ENCODE results near the gene ZNF683. TPM values are rescaled to one million over a fixed set of nuclear protein-coding genes. Genes with fewer than 3 reads are reported as not detected.

ZNF683 gene
- total RNA-seq, 1 experiment from 2014 or later, result not detected

DNA sequence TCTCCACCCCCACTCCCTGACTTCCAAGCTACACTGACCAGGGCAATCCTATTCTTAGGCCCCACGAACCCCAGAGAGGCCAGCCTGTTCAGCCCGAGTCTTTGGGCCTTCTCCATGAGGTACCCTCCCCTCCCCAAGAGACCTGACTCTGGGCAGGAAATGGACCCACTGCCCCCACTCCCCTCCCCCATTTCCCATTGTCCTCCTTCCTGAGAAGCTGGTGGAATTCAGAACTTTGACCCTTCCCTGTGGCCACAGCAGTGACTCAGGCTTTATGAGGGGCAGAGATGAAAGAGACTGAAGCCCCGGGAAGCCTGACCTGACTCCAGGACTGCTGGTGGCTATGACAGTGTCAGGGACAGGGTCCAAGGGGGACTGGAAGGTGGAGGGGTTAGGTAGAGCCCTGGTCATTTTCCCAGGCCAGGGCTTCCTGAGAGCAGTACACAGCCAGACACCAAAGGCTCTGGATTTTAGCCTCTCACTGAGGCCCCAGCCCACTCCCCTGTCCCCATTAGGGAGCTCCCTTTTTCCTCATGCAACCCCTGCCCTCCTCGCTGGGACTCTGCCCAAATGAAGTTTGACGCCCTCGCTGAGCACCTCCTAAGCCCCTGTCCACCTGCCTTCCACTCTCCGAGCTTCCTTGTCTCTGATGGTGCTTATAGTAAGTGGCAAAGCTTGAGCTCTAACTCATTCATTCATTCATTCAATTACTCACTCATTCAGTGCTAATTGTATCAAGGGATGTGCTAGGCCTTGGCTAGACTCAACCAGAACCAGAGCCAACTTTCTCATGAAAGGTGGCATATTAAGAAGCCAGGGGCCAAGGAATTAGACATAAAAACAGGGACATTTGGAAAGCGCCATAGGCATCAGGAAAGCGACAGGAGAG lies 21.6 kb downstream of the ZNF683 start:
- CTCF ChIA-PET, result interaction anchor here (0.7 kb wide), 1 partner anchor 41 kb away, joined by 4 read pairs; no protein-coding TSS in a partner anchor

DNA sequence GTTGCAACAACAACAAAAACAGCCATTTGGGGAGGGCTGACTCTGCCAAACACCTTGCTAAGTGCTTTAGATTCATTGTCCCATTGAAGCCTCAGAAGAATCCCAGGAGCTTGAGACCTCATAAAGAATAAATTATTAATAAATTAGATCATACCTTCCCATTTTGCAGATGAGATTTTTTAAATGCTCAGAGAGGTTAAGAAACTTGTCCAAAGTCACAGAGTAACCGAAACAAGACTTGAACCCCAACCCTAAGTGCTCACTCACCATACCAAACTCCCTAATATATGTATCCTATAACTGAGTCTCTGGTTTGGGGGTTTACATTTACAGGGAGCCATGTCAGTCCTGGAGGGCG lies 22.2 kb downstream of the ZNF683 start:
- DNase-seq (no peak), ATAC-seq (no peak)
- Histone ChIP-seq H4K20me1 (ENCODE audit: low read length) (no peaks in the 10 kb centered on the region), H3F3A (ENCODE audit: low read length, unreplicated experiment) (no peaks in the 10 kb centered on the region), H3K4me2 (ENCODE audit: low read length) (peak overlapping the region; percentile 82), H3K79me2 (ENCODE audit: low read length) (peaks cover 12% of the 10 kb centered on the region; the same call in 1 of the 2 replicates), H3K4me1 (ENCODE audit: insufficient read depth, low read length) (peaks cover 55% of the 10 kb centered on the region), H3K36me3 (ENCODE audit: low read depth, low read length) (no peaks in the 10 kb centered on the region), H3K27ac (ENCODE audit: low read length) (peak overlapping the region; percentile 85), H2AFZ (ENCODE audit: low read length) (no peak overlapping the region), H3K27me3 (ENCODE audit: low read length) (no peaks in the 10 kb centered on the region), H3K9me2 (replicated peaks; ENCODE audit: low read length) (no peaks in the 10 kb centered on the region), H3K9ac (ENCODE audit: low read length) (peak overlapping the region; percentile 58; the same call in 1 of the 2 replicates), H3K4me3 (ENCODE audit: low read length) (no peak overlapping the region), H3K9me3 (ENCODE audit: low read length) (no peaks in the 10 kb centered on the region)
- TF ChIP-seq EZH2phosphoT487 (IDR thresholded peaks at IDR 0.05; ENCODE audit: borderline replicate concordance, low read length), result no peak
- TF ChIP-seq, protein P1, sequence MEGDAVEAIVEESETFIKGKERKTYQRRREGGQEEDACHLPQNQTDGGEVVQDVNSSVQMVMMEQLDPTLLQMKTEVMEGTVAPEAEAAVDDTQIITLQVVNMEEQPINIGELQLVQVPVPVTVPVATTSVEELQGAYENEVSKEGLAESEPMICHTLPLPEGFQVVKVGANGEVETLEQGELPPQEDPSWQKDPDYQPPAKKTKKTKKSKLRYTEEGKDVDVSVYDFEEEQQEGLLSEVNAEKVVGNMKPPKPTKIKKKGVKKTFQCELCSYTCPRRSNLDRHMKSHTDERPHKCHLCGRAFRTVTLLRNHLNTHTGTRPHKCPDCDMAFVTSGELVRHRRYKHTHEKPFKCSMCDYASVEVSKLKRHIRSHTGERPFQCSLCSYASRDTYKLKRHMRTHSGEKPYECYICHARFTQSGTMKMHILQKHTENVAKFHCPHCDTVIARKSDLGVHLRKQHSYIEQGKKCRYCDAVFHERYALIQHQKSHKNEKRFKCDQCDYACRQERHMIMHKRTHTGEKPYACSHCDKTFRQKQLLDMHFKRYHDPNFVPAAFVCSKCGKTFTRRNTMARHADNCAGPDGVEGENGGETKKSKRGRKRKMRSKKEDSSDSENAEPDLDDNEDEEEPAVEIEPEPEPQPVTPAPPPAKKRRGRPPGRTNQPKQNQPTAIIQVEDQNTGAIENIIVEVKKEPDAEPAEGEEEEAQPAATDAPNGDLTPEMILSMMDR (conservative IDR thresholded peaks at IDR 0.05; ENCODE audit: low read depth, low read length), result no peak
- TF ChIP-seq EZH2 (IDR thresholded peaks at IDR 0.05; ENCODE audit: low read length, unreplicated experiment), result no peak
- POLR2A ChIA-PET (ENCODE audit: unreplicated experiment), result no interaction called here
- no TSS peak for BruUV-seq (replicated peaks)
- CTCF ChIA-PET, result no interaction called here
- intact Hi-C loops (cut with micrococcal nuclease), result no loop called here

More for the DNA sequence above, 21.6 kb downstream of the ZNF683 start:
- TF ChIP-seq, protein P1 (conservative IDR thresholded peaks at IDR 0.05; ENCODE audit: low read depth, low read length), result no peak
- TF ChIP-seq EZH2phosphoT487 (IDR thresholded peaks at IDR 0.05; ENCODE audit: borderline replicate concordance, low read length) (no peak), EZH2 (IDR thresholded peaks at IDR 0.05; ENCODE audit: low read length, unreplicated experiment) (no peak)
- no peaks in the 10 kb centered on the region for H3F3A ChIP-seq (ENCODE audit: low read length, unreplicated experiment)
- H3K4me2 ChIP-seq (ENCODE audit: low read length), result peak overlapping the region; percentile 82
- POLR2A ChIA-PET (ENCODE audit: unreplicated experiment), result no interaction called here
- H3K9me3 ChIP-seq (ENCODE audit: low read length), result no peaks in the 10 kb centered on the region
- H3K27ac ChIP-seq (ENCODE audit: low read length), result peak overlapping the region; percentile 85
- H3K9ac ChIP-seq (ENCODE audit: low read length), result peak overlapping the region; percentile 58
- H3K79me2 ChIP-seq (ENCODE audit: low read length), result peaks cover 12% of the 10 kb centered on the region; the same call in 1 of the 2 replicates
- no peak overlapping the region for H2AFZ ChIP-seq (ENCODE audit: low read length)
- H3K9me2 ChIP-seq (replicated peaks; ENCODE audit: low read length), result no peaks in the 10 kb centered on the region
- ATAC-seq (peak; percentile 9; the same call in 1 of the 2 replicates), DNase-seq (peak; percentile 42)
- H3K27me3 ChIP-seq (ENCODE audit: low read length), result no peaks in the 10 kb centered on the region
- no peaks in the 10 kb centered on the region for H3K36me3 ChIP-seq (ENCODE audit: low read depth, low read length)
- H4K20me1 ChIP-seq (ENCODE audit: low read length), result no peaks in the 10 kb centered on the region
- no TSS peak for BruUV-seq (replicated peaks)
- no peak overlapping the region for H3K4me3 ChIP-seq (ENCODE audit: low read length)
- H3K4me1 ChIP-seq (ENCODE audit: insufficient read depth, low read length), result peaks cover 55% of the 10 kb centered on the region
- intact Hi-C loops (cut with micrococcal nuclease), result no loop called here

DNA sequence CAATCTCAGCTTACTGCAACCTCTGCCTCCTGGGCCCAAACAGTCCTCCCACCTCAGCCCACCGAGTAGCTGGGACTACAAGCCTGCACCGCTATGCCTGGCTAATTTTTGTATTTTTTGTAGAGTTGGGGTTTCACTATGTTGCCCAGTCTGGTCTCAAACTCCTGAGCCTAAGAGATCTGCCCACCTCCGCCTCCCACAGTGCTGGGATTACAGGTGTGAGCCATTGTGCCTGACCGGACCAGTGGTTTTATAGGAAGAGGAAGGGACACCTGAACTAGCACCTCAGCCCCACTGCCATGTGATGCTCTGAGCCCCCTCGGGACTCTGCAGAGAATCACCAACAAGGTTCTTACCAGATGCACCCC lies 22.7 kb downstream of the ZNF683 start:
- ATAC-seq, result no peak
- H3K79me2 ChIP-seq (ENCODE audit: low read length), result peaks cover 12% of the 10 kb centered on the region; the same call in 1 of the 2 replicates
- TF ChIP-seq, protein P1 (conservative IDR thresholded peaks at IDR 0.05; ENCODE audit: low read depth, low read length), result no peak
- no peak for TF ChIP-seq EZH2 (IDR thresholded peaks at IDR 0.05; ENCODE audit: low read length, unreplicated experiment)
- no peak for TF ChIP-seq EZH2phosphoT487 (IDR thresholded peaks at IDR 0.05; ENCODE audit: borderline replicate concordance, low read length)
- ChIA-PET CTCF (interaction anchor here (0.8 kb wide), 1 partner anchor 65 kb away, joined by 3 read pairs; no protein-coding TSS in a partner anchor), POLR2A (ENCODE audit: unreplicated experiment) (no interaction called here)
- no peaks in the 10 kb centered on the region for H3K36me3 ChIP-seq (ENCODE audit: low read depth, low read length)
- H3K27me3 ChIP-seq (ENCODE audit: low read length), result no peaks in the 10 kb centered on the region
- no peak for DNase-seq
- H3F3A ChIP-seq (ENCODE audit: low read length, unreplicated experiment), result no peaks in the 10 kb centered on the region
- no peak overlapping the region for H2AFZ ChIP-seq (ENCODE audit: low read length)
- H3K27ac ChIP-seq (ENCODE audit: low read length), result peak overlapping the region; percentile 85
- H3K4me2 ChIP-seq (ENCODE audit: low read length), result no peak overlapping the region
- no peak overlapping the region for H3K9ac ChIP-seq (ENCODE audit: low read length)
- H3K4me1 ChIP-seq (ENCODE audit: insufficient read depth, low read length), result peaks cover 55% of the 10 kb centered on the region
- no peaks in the 10 kb centered on the region for H4K20me1 ChIP-seq (ENCODE audit: low read length)
- H3K9me3 ChIP-seq (ENCODE audit: low read length), result no peaks in the 10 kb centered on the region
- H3K9me2 ChIP-seq (replicated peaks; ENCODE audit: low read length), result no peaks in the 10 kb centered on the region
- no peak overlapping the region for H3K4me3 ChIP-seq (ENCODE audit: low read length)
- intact Hi-C loops (cut with micrococcal nuclease), result no loop called here
- no TSS peak for BruUV-seq (replicated peaks)

Data from PC-3 (cell line).